H1 (cell line): ENCODE results near the gene CAMTA1. TPM values are rescaled to one million over a fixed set of nuclear protein-coding genes. Genes with fewer than 3 reads are reported as not detected.

Experiments used
- CBX5 ChIP-seq: fragments of 300-800, 300-1000 bp; sonication (generic); IDR thresholded peaks from 2 replicates; pipeline ENCODE4 v1.7.1; 2016; ENCODE audit warnings: antibody characterized with exemption, low read length, low read depth
- EZH2 ChIP-seq: fragments of 200-600 bp; sonication (generic); IDR thresholded peaks from 2 replicates; pipeline ENCODE4 v1.7.1; 2012; ENCODE audit warnings: low read depth, mild to moderate bottlenecking, moderate library complexity, low read length, inconsistent platforms; ENCODE audit not compliant: severe bottlenecking
- RAD21 ChIP-seq, 2 experiments: IDR thresholded peaks in 1 of 2; conservative IDR thresholded peaks in 1 of 2; 2 replicates each; pipeline ENCODE4 v1.6.1; 2011; ENCODE audit warnings: low read depth in 2 of 2, low read length in 2 of 2, improper control_type of control experiment in 1 of 2, inconsistent platforms in 1 of 2, mild to moderate bottlenecking in 1 of 2, moderate library complexity in 1 of 2
- polyA plus RNA-seq, 7 experiments: library from polyadenylated mRNA; depleted of rRNA in 3 of 7; stranded (reverse) in 5 of 7; unstranded in 2 of 7; fragments of >200 nt in 5 of 7; fragments of 200-250 nt in 2 of 7; gene quantifications; 1 replicate in 5 of 7; 2 replicates in 1 of 7; 4 replicates in 1 of 7; pipeline versions ENCODE4 v1.2.1 to v1.2.3, GENCODE V29; 2011 to 2013; ENCODE audit warnings: missing spikeins in 2 of 7, mixed read lengths in 2 of 7
- total RNA-seq: library from RNA; stranded (reverse); fragmentation: NEBNext Ultra II Directional; extraction: Animal tissue kit (Norgen Biotek cat#: 25700); gene quantifications from 2 replicates; pipeline ENCODE4 v1.2.1, GENCODE V29; 2021
- TF ChIP-seq, protein P1 (sequence below): IDR thresholded peaks from 2 replicates; pipeline ENCODE4 v1.6.1; 2012; ENCODE audit warnings: low read length, inconsistent platforms

CAMTA1 gene
- total and polyA plus RNA-seq, 2 of the 8 experiments (the other 6 are each of a cell fraction or from before 2014, with no cell fraction given), result 65.0 to 119 TPM

DNA sequence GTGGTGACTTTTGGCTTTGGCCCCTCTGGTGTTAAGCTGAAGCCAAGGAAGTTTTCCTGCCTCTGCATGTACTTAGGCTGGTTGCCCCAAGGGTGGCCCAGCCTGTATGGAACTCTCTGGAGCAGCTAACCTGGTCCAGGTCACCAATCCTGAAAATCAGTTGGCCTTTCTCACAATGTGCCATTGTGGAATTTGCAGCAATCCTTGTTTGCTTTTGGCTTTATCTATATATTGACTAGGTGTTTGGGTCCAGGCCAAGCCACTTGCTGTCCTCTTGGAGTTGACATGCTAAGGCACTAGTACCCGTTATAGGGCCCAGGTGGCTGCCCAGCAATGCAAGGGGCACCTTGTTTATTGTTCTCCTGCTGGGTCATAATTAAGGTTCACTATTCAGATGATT is 124.6 kb downstream of the CAMTA1 start (continued):
- TF ChIP-seq EZH2 (no peak), CBX5 (no peak), RAD21 (IDR thresholded peaks at IDR 0.05 in 1 of 2, conservative IDR thresholded peaks at IDR 0.05 in 1 of 2; ENCODE audit: low read depth in 2 of 2, low read length in 2 of 2) (no peak)
- TF ChIP-seq, protein P1, sequence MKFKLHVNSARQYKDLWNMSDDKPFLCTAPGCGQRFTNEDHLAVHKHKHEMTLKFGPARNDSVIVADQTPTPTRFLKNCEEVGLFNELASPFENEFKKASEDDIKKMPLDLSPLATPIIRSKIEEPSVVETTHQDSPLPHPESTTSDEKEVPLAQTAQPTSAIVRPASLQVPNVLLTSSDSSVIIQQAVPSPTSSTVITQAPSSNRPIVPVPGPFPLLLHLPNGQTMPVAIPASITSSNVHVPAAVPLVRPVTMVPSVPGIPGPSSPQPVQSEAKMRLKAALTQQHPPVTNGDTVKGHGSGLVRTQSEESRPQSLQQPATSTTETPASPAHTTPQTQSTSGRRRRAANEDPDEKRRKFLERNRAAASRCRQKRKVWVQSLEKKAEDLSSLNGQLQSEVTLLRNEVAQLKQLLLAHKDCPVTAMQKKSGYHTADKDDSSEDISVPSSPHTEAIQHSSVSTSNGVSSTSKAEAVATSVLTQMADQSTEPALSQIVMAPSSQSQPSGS, result no peak
